Measurements from ENCODE around the gene EEF1AKMT2. TPM values are rescaled to one million over a fixed set of nuclear protein-coding genes. Genes with fewer than 3 reads are reported as not detected.
"Not testable (repeated sequence)": the region's sequence is repeated elsewhere in the genome, so short reads cannot be mapped to it uniquely, and the experiment has no call there.

The EEF1AKMT2 gene
- total RNA-seq, 4 donors from 2014 or later, result 10.0 to 18.4 (median 13.2) TPM

GRCh38 chr10:124747745-124748144 is 43.9 kb downstream of the EEF1AKMT2 start:
- 89% methylated on average over 1 of the region's 1 CpG for WGBS, 2 donors
- peak overlapping the region in 1 of 4 donors; percentile 28 for H3K27ac ChIP-seq
- H3K4me1 ChIP-seq, result peaks cover 4 to 12% (median 8%) of the 10 kb centered on the region in 4 donors

DNA sequence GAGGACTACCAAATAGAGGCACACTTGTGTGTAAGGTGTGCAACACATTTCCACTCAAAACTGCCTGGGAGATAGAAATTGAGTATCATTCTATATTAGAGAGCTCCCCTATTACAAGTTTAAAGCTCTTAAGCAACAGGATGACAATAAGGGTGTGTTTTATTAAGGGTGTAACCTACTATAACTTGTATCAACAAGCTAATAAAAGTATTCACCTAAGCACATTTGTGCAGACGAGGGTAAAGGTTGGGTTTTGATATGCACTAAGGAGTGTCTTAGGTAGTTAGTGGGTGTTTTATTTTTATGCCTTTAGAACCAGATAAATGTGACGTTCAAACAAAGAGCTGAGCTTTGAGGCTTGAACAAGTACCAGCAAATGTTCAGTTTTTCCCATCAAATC is 44.7 kb downstream of the EEF1AKMT2 start:
- Histone ChIP-seq H3K4me1 (peaks cover 4 to 16% (median 12%) of the 10 kb centered on the region in 4 donors), H3K4me3 (no peak overlapping the region), H3K27me3 (no peaks in the 10 kb centered on the region), H3K27ac (no peak overlapping the region), H3K9me3 (no peaks in the 10 kb centered on the region), H3K36me3 (peaks cover 0 to 25% (median 0%) of the 10 kb centered on the region in 3 donors)
- TF ChIP-seq EP300 (IDR thresholded peaks at IDR 0.05) (no peak), POLR2A (IDR thresholded peaks at IDR 0.05) (no peak)
- WGBS, 2 donors, result 75 to 77% methylated on average over 2 of the region's 2 CpGs
- DNase-seq (ENCODE audit: low spot score in 2 of 2), result no peak

More at GRCh38 chr10:124747745-124748144, 43.9 kb downstream of the EEF1AKMT2 start:
- H3K4me3 ChIP-seq, result no peak overlapping the region
- peaks cover 0 to 25% (median 0%) of the 10 kb centered on the region in 3 donors for H3K36me3 ChIP-seq
- TF ChIP-seq CTCF (IDR thresholded peaks at IDR 0.05), result no peak
- no peak for TF ChIP-seq POLR2A (IDR thresholded peaks at IDR 0.05)
- no peak for TF ChIP-seq EP300 (IDR thresholded peaks at IDR 0.05)
- no peaks in the 10 kb centered on the region for H3K9me3 ChIP-seq
- DNase-seq (ENCODE audit: low spot score in 2 of 2), result no peak
- no peaks in the 10 kb centered on the region for H3K27me3 ChIP-seq

DNA sequence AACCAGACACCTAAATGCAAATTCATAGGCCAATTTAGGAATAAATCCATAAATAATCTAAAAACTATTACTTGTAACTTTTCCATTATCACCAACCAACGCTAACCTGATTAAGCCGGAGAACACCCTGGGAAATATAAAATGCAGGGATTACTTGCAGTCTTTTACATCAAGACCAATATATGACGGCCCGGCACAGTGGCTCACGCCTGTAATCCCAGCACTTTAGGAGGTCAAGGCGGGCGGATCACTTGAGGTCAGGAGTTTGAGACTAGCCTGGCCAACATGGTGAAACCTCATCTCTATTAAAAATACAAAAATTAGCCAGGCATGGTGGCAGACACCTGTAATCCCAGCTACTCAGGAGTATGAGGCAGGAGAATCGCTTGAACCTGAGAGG is 45.2 kb downstream of the EEF1AKMT2 start:
- Histone ChIP-seq H3K36me3 (peaks cover 0 to 25% (median 0%) of the 10 kb centered on the region in 3 donors), H3K4me1 (peaks cover 4 to 22% (median 18%) of the 10 kb centered on the region in 4 donors)
- H3K4me3 ChIP-seq; H3K27ac ChIP-seq; H3K27me3 ChIP-seq; H3K9me3 ChIP-seq; DNase-seq (ENCODE audit: low spot score in 2 of 2): not testable (repeated sequence)
- WGBS, 2 donors, result 94 to 95% methylated on average over 8 of the region's 8 CpGs

DNA sequence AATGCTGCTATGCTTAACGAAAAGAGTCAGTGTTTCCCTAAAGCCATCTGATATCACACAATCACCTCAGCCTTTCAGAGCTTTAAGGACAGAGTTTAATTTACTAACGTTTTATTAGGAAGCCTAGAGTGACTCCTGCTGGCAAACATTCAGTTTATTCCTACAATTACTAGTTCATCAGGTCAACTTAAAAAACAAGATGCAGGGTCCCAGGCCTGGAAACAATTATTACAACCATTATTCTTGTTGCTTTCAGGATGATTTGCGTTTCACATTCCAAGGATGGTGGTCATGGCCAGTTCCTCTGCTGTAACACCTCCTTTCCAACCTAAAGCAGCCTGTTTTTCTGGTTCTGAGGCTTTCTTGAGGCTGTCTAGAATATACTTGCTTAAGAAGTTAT is 46.0 kb downstream of the EEF1AKMT2 start:
- TF ChIP-seq POLR2A (IDR thresholded peaks at IDR 0.05), result no peak
- TF ChIP-seq CTCF (IDR thresholded peaks at IDR 0.05), result peak; percentile 33 to 65 (median 39)
- H3K9me3 ChIP-seq, result no peaks in the 10 kb centered on the region
- peak in 1 of 2 donors; percentile 45 for DNase-seq (ENCODE audit: low spot score in 2 of 2)
- WGBS, 2 donors, result 20 to 24% methylated on average over 3 of the region's 3 CpGs
- H3K36me3 ChIP-seq, result peaks cover 0 to 24% (median 0%) of the 10 kb centered on the region in 3 donors
- peaks cover 4 to 29% (median 25%) of the 10 kb centered on the region in 4 donors for H3K4me1 ChIP-seq
- H3K4me3 ChIP-seq, result no peak overlapping the region
- H3K27ac ChIP-seq, result peak overlapping the region in 3 of 4 donors; percentile 17 to 98 (median 91)
- H3K27me3 ChIP-seq, result no peaks in the 10 kb centered on the region

DNA sequence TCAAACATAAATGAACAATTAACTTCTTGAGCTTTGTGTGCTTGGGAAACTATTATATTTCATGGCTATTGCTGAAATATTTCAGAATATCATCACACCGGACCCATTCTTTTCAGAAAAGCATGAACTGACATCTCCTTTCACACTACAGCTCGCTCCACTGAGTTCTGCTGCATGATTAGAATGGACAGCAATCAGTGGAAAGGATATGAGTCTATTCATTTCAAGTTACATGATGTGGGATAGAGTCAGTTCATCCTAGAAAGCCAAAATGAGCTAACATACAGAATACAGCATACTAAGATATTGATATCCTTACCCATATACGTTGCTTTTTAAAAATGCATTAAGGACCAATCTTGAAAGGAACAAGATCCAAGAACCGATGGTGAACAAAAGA is 46.4 kb downstream of the EEF1AKMT2 start:
- Histone ChIP-seq H3K9me3 (no peaks in the 10 kb centered on the region), H3K36me3 (peaks cover 0 to 20% (median 0%) of the 10 kb centered on the region in 3 donors), H3K4me1 (peaks cover 4 to 34% (median 27%) of the 10 kb centered on the region in 4 donors), H3K27me3 (no peaks in the 10 kb centered on the region), H3K4me3 (no peak overlapping the region), H3K27ac (peak overlapping the region; percentile 74 to 98 (median 88))
- 40 to 44% methylated on average over 4 of the region's 4 CpGs for WGBS, 2 donors
- TF ChIP-seq POLR2A (IDR thresholded peaks at IDR 0.05) (no peak), CTCF (IDR thresholded peaks at IDR 0.05) (no peak), EP300 (IDR thresholded peaks at IDR 0.05) (no peak)
- no peak for DNase-seq (ENCODE audit: low spot score in 2 of 2)

DNA sequence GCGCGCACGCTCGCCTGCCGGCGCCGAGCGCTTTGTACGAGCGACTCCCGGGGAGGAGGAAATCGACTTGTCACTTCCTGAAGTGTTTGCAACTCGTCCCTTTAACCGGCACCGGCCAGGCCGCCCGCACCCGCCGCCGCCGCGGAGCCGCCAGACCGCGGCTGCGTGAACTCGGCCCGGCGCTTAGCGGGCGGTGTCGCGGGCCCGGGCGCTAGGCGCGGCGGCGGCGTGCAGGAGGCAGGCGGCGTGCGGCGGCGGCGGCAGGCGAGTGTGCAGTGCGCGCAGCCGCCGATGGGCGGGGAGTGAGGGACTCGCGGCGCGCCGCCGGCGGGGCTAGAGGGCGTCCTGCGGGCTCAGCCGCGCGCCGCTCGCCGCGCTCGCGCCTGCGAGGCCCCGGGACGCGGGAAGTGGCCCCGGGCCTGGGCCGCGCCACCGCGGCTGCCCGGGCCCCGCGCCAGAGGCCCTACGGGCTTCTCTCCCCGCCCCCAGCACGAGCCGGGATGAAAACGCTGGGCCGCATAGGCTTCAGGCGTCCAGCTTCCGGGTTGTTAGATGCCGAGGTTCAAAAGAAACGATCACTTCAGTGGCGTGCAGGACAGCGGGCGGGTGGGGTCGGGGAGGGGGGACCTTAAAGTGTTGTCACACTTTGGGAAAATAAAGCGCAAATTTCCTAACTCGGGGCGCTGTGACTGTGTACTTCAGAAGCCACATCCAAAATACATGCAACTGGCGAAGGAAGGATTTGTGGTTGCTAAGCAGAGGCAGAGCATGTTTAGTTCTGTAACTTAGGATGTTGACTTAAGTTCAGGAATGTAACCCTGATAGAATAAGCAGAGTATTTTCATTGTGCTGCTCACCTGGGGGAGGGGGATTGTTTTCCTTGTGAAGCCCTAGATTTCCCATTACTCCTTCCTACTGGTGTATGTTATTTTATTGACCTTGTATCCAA is 47.3 kb downstream of the EEF1AKMT2 start, which contains the start of gene FAM53B:
Gene FAM53B, minus strand, starts transcription at position 277 of the 949 bp plus-strand sequence. CDS start 37,665 bp downstream, outside the sequence.
- H3K4me3 ChIP-seq, result peak within 1 kb of the TSS; percentile 75 to 87 (median 84)
- no peaks in the 10 kb centered on the region for H3K9me3 ChIP-seq
- TF ChIP-seq CTCF (IDR thresholded peaks at IDR 0.05), result peak in 4 of 5 experiments; percentile 28 to 85 (median 60)
- TF ChIP-seq EP300 (IDR thresholded peaks at IDR 0.05), result peak in 1 of 2 donors; percentile 55
- TF ChIP-seq POLR2A (IDR thresholded peaks at IDR 0.05), result peak; percentile 78 to 84
- H3K27ac ChIP-seq, result peak within 1 kb of the TSS; percentile 83 to 98 (median 95)
- 0 to 1% methylated on average over 11 to 19 of the region's 100 CpGs for WGBS, 2 donors
- H3K36me3 ChIP-seq, result peaks cover 0 to 14% (median 0%) of the 10 kb centered on the region in 3 donors
- no peaks in the 10 kb centered on the region for H3K27me3 ChIP-seq
- peaks cover 4 to 42% (median 36%) of the 10 kb centered on the region in 4 donors for H3K4me1 ChIP-seq
- DNase-seq (ENCODE audit: low spot score in 2 of 2), result peak; percentile 61 to 70
